ENCODE data around the gene VIPR1.

DNA sequence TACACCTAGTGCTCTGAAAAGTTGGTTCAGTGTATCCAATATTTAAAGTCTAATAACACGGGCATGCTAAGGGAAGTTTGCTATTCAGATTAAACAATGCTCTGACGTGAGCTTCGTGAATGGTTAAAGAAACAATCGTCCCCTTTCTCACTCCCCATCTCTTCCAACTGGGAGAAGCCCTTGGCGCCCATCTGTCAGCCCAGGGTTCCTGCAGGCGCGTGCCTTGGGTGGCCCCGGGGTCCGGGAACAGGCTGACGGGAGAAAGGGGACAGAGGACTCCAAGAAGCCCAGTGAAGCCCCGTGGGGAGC is 78.9 kb downstream of the VIPR1 start:
- TF ChIP-seq, protein P1, sequence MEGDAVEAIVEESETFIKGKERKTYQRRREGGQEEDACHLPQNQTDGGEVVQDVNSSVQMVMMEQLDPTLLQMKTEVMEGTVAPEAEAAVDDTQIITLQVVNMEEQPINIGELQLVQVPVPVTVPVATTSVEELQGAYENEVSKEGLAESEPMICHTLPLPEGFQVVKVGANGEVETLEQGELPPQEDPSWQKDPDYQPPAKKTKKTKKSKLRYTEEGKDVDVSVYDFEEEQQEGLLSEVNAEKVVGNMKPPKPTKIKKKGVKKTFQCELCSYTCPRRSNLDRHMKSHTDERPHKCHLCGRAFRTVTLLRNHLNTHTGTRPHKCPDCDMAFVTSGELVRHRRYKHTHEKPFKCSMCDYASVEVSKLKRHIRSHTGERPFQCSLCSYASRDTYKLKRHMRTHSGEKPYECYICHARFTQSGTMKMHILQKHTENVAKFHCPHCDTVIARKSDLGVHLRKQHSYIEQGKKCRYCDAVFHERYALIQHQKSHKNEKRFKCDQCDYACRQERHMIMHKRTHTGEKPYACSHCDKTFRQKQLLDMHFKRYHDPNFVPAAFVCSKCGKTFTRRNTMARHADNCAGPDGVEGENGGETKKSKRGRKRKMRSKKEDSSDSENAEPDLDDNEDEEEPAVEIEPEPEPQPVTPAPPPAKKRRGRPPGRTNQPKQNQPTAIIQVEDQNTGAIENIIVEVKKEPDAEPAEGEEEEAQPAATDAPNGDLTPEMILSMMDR (IDR thresholded peaks at IDR 0.05; ENCODE audit: low read depth, low read length, missing input control), result no peak
- TF ChIP-seq RXRA (IDR thresholded peaks at IDR 0.05) (no peak), HNF4G (IDR thresholded peaks at IDR 0.05) (no peak), YY1 (IDR thresholded peaks at IDR 0.05) (no peak), RAD21 (IDR thresholded peaks at IDR 0.05) (no peak), EGR1 (IDR thresholded peaks at IDR 0.05; ENCODE audit: low read depth in 2 of 2) (no peak), JUND (IDR thresholded peaks at IDR 0.05) (no peak), FOXA1 (IDR thresholded peaks at IDR 0.05) (no peak), SP1 (IDR thresholded peaks at IDR 0.05) (no peak), TAF1 (conservative IDR thresholded peaks at IDR 0.05) (no peak)
- TF ChIP-seq, protein P2, sequence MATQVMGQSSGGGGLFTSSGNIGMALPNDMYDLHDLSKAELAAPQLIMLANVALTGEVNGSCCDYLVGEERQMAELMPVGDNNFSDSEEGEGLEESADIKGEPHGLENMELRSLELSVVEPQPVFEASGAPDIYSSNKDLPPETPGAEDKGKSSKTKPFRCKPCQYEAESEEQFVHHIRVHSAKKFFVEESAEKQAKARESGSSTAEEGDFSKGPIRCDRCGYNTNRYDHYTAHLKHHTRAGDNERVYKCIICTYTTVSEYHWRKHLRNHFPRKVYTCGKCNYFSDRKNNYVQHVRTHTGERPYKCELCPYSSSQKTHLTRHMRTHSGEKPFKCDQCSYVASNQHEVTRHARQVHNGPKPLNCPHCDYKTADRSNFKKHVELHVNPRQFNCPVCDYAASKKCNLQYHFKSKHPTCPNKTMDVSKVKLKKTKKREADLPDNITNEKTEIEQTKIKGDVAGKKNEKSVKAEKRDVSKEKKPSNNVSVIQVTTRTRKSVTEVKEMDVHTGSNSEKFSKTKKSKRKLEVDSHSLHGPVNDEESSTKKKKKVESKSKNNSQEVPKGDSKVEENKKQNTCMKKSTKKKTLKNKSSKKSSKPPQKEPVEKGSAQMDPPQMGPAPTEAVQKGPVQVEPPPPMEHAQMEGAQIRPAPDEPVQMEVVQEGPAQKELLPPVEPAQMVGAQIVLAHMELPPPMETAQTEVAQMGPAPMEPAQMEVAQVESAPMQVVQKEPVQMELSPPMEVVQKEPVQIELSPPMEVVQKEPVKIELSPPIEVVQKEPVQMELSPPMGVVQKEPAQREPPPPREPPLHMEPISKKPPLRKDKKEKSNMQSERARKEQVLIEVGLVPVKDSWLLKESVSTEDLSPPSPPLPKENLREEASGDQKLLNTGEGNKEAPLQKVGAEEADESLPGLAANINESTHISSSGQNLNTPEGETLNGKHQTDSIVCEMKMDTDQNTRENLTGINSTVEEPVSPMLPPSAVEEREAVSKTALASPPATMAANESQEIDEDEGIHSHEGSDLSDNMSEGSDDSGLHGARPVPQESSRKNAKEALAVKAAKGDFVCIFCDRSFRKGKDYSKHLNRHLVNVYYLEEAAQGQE (IDR thresholded peaks at IDR 0.05), result no peak
